Parathyroid adenoma (tissue), 2 donors: ENCODE measurements around the gene SERPINB10.

ENCODE experiments used
- H2AFZ ChIP-seq: fragments of 300-600 bp; sonication (generic); one replicate; pipeline ENCODE4 v1.7.0; 2017; ENCODE audit warnings: antibody characterized with exemption, mild to moderate bottlenecking
- H3K27ac ChIP-seq: fragments of 300-600 bp; sonication (generic); one replicate; pipeline ENCODE4 v1.7.0; 2017
- H3K27me3 ChIP-seq: fragments of 300-600 bp; sonication (generic); one replicate; pipeline ENCODE4 v1.7.0; 2017; ENCODE audit warnings: low read length; ENCODE audit not compliant: control insufficient read depth, insufficient read depth
- H3K36me3 ChIP-seq: fragments of 300-600 bp; sonication (generic); one replicate; pipeline ENCODE4 v1.7.0; 2017; ENCODE audit warnings: low read length; ENCODE audit not compliant: control insufficient read depth, insufficient read depth
- H3K4me1 ChIP-seq: fragments of 300-600 bp; sonication (generic); one replicate; pipeline ENCODE4 v1.7.0; 2017; ENCODE audit warnings: control low read depth
- H3K4me2 ChIP-seq: fragments of 300-600 bp; sonication (generic); one replicate; pipeline ENCODE4 v1.7.0; 2017; ENCODE audit warnings: low read length
- H3K4me3 ChIP-seq: fragments of 300-600 bp; sonication (generic); one replicate; pipeline ENCODE4 v1.7.0; 2017; ENCODE audit warnings: low read depth, low read length
- H3K79me2 ChIP-seq: fragments of 300-600 bp; sonication (generic); one replicate; pipeline ENCODE4 v1.7.0; 2017; ENCODE audit warnings: control low read depth
- H3K9ac ChIP-seq: fragments of 300-600 bp; sonication (generic); one replicate; pipeline ENCODE4 v1.7.0; 2017; ENCODE audit warnings: mild to moderate bottlenecking
- H3K9me3 ChIP-seq: fragments of 300-600 bp; sonication (generic); one replicate; pipeline ENCODE4 v1.7.0; 2017; ENCODE audit warnings: low read length; ENCODE audit not compliant: control insufficient read depth
- CTCF ChIP-seq: fragments of 300-600 bp; sonication (generic); IDR thresholded peaks from one replicate; pipeline ENCODE4 v1.7.0; 2017; ENCODE audit warnings: antibody characterized with exemption, mild to moderate bottlenecking
- donor health status: primary hyperparathyroidism.

The SERPINB10 gene

GRCh38 chr18:63905361-63905760 lies 2.4 kb upstream of the SERPINB10 start:
- Histone ChIP-seq H3K9me3 (no peaks in the 10 kb centered on the region), H3K27me3 (no peaks in the 10 kb centered on the region), H3K27ac (no peak overlapping the region), H2AFZ (no peak overlapping the region), H3K4me3 (no peak overlapping the region), H3K4me1 (no peaks in the 10 kb centered on the region), H3K36me3 (no peaks in the 10 kb centered on the region), H3K79me2 (no peaks in the 10 kb centered on the region), H3K4me2 (no peak overlapping the region), H3K9ac (no peak overlapping the region)
- TF ChIP-seq CTCF = no peak

- H3K9me3 ChIP-seq = no peaks in the 10 kb centered on the region
- no peak for TF ChIP-seq CTCF
These were observed 1.7 kb upstream of the SERPINB10 start for GRCh38 chr18:63906056-63906455.

GRCh38 chr18:63908858-63909257 lies 1.1 kb downstream of the SERPINB10 start:
- H3K36me3 ChIP-seq = no peaks in the 10 kb centered on the region
- no peak overlapping the region for H3K4me3 ChIP-seq
- H3K4me2 ChIP-seq = no peak overlapping the region
- H3K27ac ChIP-seq = no peak overlapping the region
- H3K4me1 ChIP-seq = no peaks in the 10 kb centered on the region
- H3K79me2 ChIP-seq = no peaks in the 10 kb centered on the region
- no peaks in the 10 kb centered on the region for H3K27me3 ChIP-seq
- no peaks in the 10 kb centered on the region for H3K9me3 ChIP-seq
- no peak overlapping the region for H3K9ac ChIP-seq
- no peak for TF ChIP-seq CTCF
- H2AFZ ChIP-seq = no peak overlapping the region

More at GRCh38 chr18:63906056-63906455, 1.7 kb upstream of the SERPINB10 start:
- Histone ChIP-seq H3K79me2 (no peaks in the 10 kb centered on the region), H2AFZ (no peak overlapping the region), H3K36me3 (no peaks in the 10 kb centered on the region), H3K4me3 (no peak overlapping the region), H3K27me3 (no peaks in the 10 kb centered on the region), H3K27ac (no peak overlapping the region), H3K9ac (no peak overlapping the region), H3K4me1 (no peaks in the 10 kb centered on the region), H3K4me2 (no peak overlapping the region)

- Histone ChIP-seq H3K4me3 (no peak overlapping the region), H2AFZ (no peak overlapping the region), H3K36me3 (no peaks in the 10 kb centered on the region), H3K27me3 (no peaks in the 10 kb centered on the region), H3K4me1 (no peaks in the 10 kb centered on the region), H3K79me2 (no peaks in the 10 kb centered on the region), H3K27ac (no peak overlapping the region), H3K4me2 (no peak overlapping the region), H3K9me3 (no peaks in the 10 kb centered on the region), H3K9ac (no peak overlapping the region)
- no peak for TF ChIP-seq CTCF
These were observed 2.1 kb downstream of the SERPINB10 start for GRCh38 chr18:63909870-63910269.

DNA sequence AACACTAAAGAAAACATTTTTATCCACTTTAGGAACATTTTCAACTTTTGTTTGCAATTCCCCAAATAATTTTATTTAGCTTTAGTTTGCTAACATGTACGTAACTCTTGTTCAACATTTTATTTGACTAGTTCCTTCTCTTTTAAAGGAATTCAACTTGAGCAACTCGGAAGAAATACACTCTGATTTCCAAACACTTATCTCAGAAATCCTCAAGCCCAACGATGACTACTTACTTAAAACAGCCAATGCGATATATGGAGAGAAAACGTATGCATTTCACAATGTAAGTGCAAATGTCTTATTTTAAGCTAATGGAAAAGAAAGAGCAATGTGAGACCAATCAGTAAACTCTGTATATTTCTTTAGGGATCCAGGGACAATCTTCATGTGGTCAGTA lies 10.1 kb downstream of the SERPINB10 start:
- H2AFZ ChIP-seq = no peak overlapping the region
- TF ChIP-seq CTCF = no peak
- no peak overlapping the region for H3K4me3 ChIP-seq

More for the DNA sequence above, 10.1 kb downstream of the SERPINB10 start:
- no peaks in the 10 kb centered on the region for H3K27me3 ChIP-seq
- no peaks in the 10 kb centered on the region for H3K79me2 ChIP-seq
- H3K9ac ChIP-seq = no peak overlapping the region
- no peaks in the 10 kb centered on the region for H3K36me3 ChIP-seq
- H3K27ac ChIP-seq = no peak overlapping the region
- no peaks in the 10 kb centered on the region for H3K9me3 ChIP-seq
- H3K4me1 ChIP-seq = no peaks in the 10 kb centered on the region
- H3K4me2 ChIP-seq = no peak overlapping the region
